WTC11 (cell line): Measurements from ENCODE around the gene RAB23.

Source experiments
- ATF1 ChIP-seq: sonication (generic); formaldehyde crosslinking; IDR thresholded peaks from 2 replicates; pipeline ENCODE4 v1.8.1; 2023; ENCODE audit warnings: mild to moderate bottlenecking, moderate library complexity, missing genetic modification reagents
- ATF6 ChIP-seq: sonication (generic); formaldehyde crosslinking; IDR thresholded peaks from 2 replicates; pipeline ENCODE4 v1.8.1; 2023; ENCODE audit warnings: mild to moderate bottlenecking, missing genetic modification reagents
- ELF4 ChIP-seq: sonication (generic); formaldehyde crosslinking; IDR thresholded peaks from 2 replicates; pipeline ENCODE4 v1.8.1; 2022; ENCODE audit warnings: low read depth, mild to moderate bottlenecking, moderate library complexity, missing genetic modification reagents
- EMX1 ChIP-seq: fragments of 250-450 bp; sonication (Bioruptor Pico); IDR thresholded peaks from 2 replicates; pipeline ENCODE4 v1.8.0; 2021; ENCODE audit warnings: mild to moderate bottlenecking
- JUN ChIP-seq: sonication (generic); formaldehyde crosslinking; IDR thresholded peaks from 2 replicates; pipeline ENCODE4 v1.8.0; 2023; ENCODE audit warnings: mild to moderate bottlenecking, missing genetic modification reagents
- MAX ChIP-seq: sonication (generic); formaldehyde crosslinking; IDR thresholded peaks from 2 replicates; pipeline ENCODE4 v1.8.0; 2022; ENCODE audit warnings: mild to moderate bottlenecking, missing genetic modification reagents
- MLX ChIP-seq: sonication (generic); formaldehyde crosslinking; IDR thresholded peaks from 2 replicates; pipeline ENCODE4 v1.8.1; 2023; ENCODE audit warnings: mild to moderate bottlenecking, missing genetic modification reagents, moderate library complexity
- MYBL2 ChIP-seq: sonication (generic); formaldehyde crosslinking; IDR thresholded peaks from 2 replicates; pipeline ENCODE4 v1.8.1; 2023; ENCODE audit warnings: mild to moderate bottlenecking, moderate library complexity, missing genetic modification reagents
- ZNF671 ChIP-seq: fragments of 250-450 bp; sonication (Bioruptor Pico); IDR thresholded peaks from 2 replicates; pipeline ENCODE4 v1.8.0; 2021; ENCODE audit warnings: mild to moderate bottlenecking
- TF ChIP-seq, protein P1 (sequence below): fragments of 200-600 bp; IDR thresholded peaks from 2 replicates; pipeline ENCODE4 v1.8.0; 2022; ENCODE audit warnings: antibody characterized with exemption
- TF ChIP-seq, protein P2 (sequence below): sonication (generic); formaldehyde crosslinking; conservative IDR thresholded peaks from 2 replicates; pipeline ENCODE4 v1.8.1; 2022; ENCODE audit warnings: mild to moderate bottlenecking, missing genetic modification reagents

DNA sequence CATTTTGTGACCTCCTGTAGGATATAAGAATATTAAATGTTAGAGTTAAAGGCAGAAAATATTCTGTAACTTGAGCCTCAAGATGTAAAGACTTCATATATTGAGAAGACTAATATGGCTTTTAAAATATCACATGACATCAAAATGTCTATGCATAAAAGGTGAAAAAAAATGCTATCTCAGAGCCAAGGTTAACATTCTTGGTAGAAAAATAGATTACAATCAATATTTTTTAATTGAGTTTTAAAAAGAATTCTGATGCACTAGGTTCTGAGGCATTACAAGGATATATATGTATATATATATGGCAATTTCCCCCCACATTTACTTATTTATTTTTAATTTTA is 46.2 kb upstream of the RAB23 start:
- TF ChIP-seq, protein P1, sequence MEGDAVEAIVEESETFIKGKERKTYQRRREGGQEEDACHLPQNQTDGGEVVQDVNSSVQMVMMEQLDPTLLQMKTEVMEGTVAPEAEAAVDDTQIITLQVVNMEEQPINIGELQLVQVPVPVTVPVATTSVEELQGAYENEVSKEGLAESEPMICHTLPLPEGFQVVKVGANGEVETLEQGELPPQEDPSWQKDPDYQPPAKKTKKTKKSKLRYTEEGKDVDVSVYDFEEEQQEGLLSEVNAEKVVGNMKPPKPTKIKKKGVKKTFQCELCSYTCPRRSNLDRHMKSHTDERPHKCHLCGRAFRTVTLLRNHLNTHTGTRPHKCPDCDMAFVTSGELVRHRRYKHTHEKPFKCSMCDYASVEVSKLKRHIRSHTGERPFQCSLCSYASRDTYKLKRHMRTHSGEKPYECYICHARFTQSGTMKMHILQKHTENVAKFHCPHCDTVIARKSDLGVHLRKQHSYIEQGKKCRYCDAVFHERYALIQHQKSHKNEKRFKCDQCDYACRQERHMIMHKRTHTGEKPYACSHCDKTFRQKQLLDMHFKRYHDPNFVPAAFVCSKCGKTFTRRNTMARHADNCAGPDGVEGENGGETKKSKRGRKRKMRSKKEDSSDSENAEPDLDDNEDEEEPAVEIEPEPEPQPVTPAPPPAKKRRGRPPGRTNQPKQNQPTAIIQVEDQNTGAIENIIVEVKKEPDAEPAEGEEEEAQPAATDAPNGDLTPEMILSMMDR, result no peak; the same call in 1 of the 2 replicates
- TF ChIP-seq ATF1 (CRISPR knock-in tag), result no peak
- TF ChIP-seq MAX (CRISPR knock-in tag), result no peak
- no peak for TF ChIP-seq EMX1 (CRISPR knock-in tag)
- no peak for TF ChIP-seq ZNF671 (CRISPR knock-in tag)
- no peak for TF ChIP-seq JUN (CRISPR knock-in tag)
- TF ChIP-seq ELF4 (CRISPR knock-in tag), result no peak
- TF ChIP-seq, protein P2, sequence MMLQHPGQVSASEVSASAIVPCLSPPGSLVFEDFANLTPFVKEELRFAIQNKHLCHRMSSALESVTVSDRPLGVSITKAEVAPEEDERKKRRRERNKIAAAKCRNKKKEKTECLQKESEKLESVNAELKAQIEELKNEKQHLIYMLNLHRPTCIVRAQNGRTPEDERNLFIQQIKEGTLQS, result no peak
- TF ChIP-seq MLX, result no peak
- TF ChIP-seq MYBL2 (CRISPR knock-in tag), result no peak
- no peak for TF ChIP-seq ATF6 (CRISPR knock-in tag)
